Right lung (tissue), 5 donors: ENCODE data around the gene KNSTRN. TPM values are rescaled to one million over a fixed set of nuclear protein-coding genes. Genes with fewer than 3 reads are reported as not detected.

Source experiments
- DNase-seq, 2 donors: peaks; one replicate each; pipeline ENCODE4 v3.0.0-alpha.2; 2013
- polyA plus RNA-seq, 5 donors: library from polyadenylated mRNA; unstranded; fragments of 120-200 nt; gene quantifications; one replicate each; pipeline versions ENCODE4 v1.2.1 to v1.2.3, GENCODE V29; 2013; ENCODE audit warnings: inconsistent platforms in 1 of 5, low replicate concordance in 1 of 5; ENCODE audit not compliant: insufficient read length in 5 of 5, insufficient read depth in 1 of 5

Gene KNSTRN
- polyA plus RNA-seq, 5 donors, result 22.7 to 48.8 (median 33.0) TPM

GRCh38 chr15:40344631-40345120 lies 37.8 kb upstream of the KNSTRN start:
- no peak for DNase-seq

GRCh38 chr15:40345225-40345866 lies 37.2 kb upstream of the KNSTRN start:
- DNase-seq, result no peak

GRCh38 chr15:40345867-40346578 lies 36.5 kb upstream of the KNSTRN start:
- DNase-seq, result no peak

- DNase-seq, result no peak
Observed at GRCh38 chr15:40346579-40347558, 35.7 kb upstream of the KNSTRN start.

GRCh38 chr15:40347559-40348473 lies 34.7 kb upstream of the KNSTRN start:
- DNase-seq, result no peak

GRCh38 chr15:40348474-40348870 lies 34.0 kb upstream of the KNSTRN start:
- DNase-seq, result no peak

GRCh38 chr15:40349163-40349562 lies 33.4 kb upstream of the KNSTRN start:
- no peak for DNase-seq

GRCh38 chr15:40352281-40352901 lies 30.1 kb upstream of the KNSTRN start:
- DNase-seq, result no peak

GRCh38 chr15:40353697-40354096 lies 28.8 kb upstream of the KNSTRN start:
- no peak for DNase-seq

GRCh38 chr15:40354408-40355171 lies 27.9 kb upstream of the KNSTRN start:
- no peak for DNase-seq

GRCh38 chr15:40355976-40356585 lies 26.4 kb upstream of the KNSTRN start:
- no peak for DNase-seq

GRCh38 chr15:40357246-40357645 lies 25.3 kb upstream of the KNSTRN start:
- DNase-seq, result no peak

GRCh38 chr15:40357723-40358470 lies 24.6 kb upstream of the KNSTRN start, which contains the start of gene DISP2:
Gene DISP2 (plus strand): TSS chr15:40358219. CDS start chr15:40358322, 103 bp downstream.
- peak; percentile 81 to 82 for DNase-seq

GRCh38 chr15:40358471-40359353 lies 23.8 kb upstream of the KNSTRN start:
- no peak for DNase-seq

- no peak for DNase-seq
Observed at GRCh38 chr15:40360015-40360414, 22.5 kb upstream of the KNSTRN start.

- DNase-seq, result no peak
Observed at GRCh38 chr15:40361640-40362039, 20.9 kb upstream of the KNSTRN start.

GRCh38 chr15:40363611-40364010 lies 18.9 kb upstream of the KNSTRN start:
- DNase-seq, result no peak
